ENCODE data around the gene FRMD4A.

The FRMD4A gene

DNA sequence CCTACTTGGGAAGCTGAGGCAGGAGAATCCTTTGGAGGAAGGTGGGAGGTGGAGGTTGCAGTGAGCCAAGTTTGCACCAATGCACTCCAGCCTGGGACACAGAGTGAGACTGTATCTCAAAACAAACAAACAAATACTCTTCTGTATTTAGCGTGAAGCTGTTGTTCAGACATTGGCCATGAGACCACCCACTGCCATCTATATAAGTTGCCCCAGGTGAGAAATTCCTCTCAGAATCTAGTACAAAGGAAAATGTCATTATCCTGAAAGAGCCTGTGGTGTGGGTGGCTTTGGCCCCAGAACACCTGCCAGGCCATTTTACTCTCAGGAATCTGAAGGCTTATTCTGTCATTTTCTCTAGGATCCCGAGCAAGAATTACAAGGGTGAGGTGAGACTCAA lies 4.0 kb upstream of the FRMD4A start:
- DNase-seq (ENCODE audit: low spot score): no peak
- Histone ChIP-seq H3K9me3 (replicated peaks in 1 of 2; ENCODE audit: control insufficient read depth in 2 of 2, insufficient read depth in 1 of 2, low read depth in 1 of 2, low read length in 2 of 2) (no peaks in the 10 kb centered on the region), H3K4me1 (ENCODE audit: control insufficient read depth in 2 of 2, insufficient read depth in 1 of 2, low read depth in 1 of 2, low read length in 2 of 2) (peaks cover 2 to 7% of the 10 kb centered on the region in 2 donors), H2AK5ac (ENCODE audit: low read depth, low read length) (no peak overlapping the region), H3K4me2 (ENCODE audit: insufficient read depth, low read length, poor library complexity, severe bottlenecking) (no peak overlapping the region), H3K27me3 (ENCODE audit: control insufficient read depth in 3 of 3, insufficient read depth in 3 of 3, low read depth in 1 of 3, low read length in 3 of 3) (peaks cover 0 to 38% (median 0%) of the 10 kb centered on the region in 3 experiments), H3K27ac (replicated peaks; ENCODE audit: low read length) (no peak overlapping the region), H2AFZ (ENCODE audit: low read length) (no peak overlapping the region), H3K79me1 (ENCODE audit: low read depth, low read length) (no peaks in the 10 kb centered on the region), H4K8ac (ENCODE audit: low read depth, low read length) (no peak overlapping the region), H3K4ac (ENCODE audit: low read length) (no peak overlapping the region), H4K91ac (ENCODE audit: low read depth, low read length, poor library complexity) (no peak overlapping the region), H3K9ac (ENCODE audit: low read depth, low read length, poor library complexity) (no peak overlapping the region), H2BK15ac (ENCODE audit: low read length) (no peak overlapping the region), H2BK12ac (ENCODE audit: low read length) (no peak overlapping the region), H3K23ac (ENCODE audit: low read depth, low read length, poor library complexity) (no peak overlapping the region), H3K36me3 (replicated peaks in 1 of 2; ENCODE audit: control insufficient read depth in 2 of 2, insufficient read depth in 2 of 2, low read length in 2 of 2) (no peaks in the 10 kb centered on the region), H2BK120ac (ENCODE audit: low read depth, low read length) (no peak overlapping the region), H2BK5ac (ENCODE audit: low read length) (no peak overlapping the region), H3K14ac (ENCODE audit: low read length) (peak overlapping the region; percentile 25), H3K4me3 (ENCODE audit: low read length in 2 of 2) (no peak overlapping the region), H3K18ac (ENCODE audit: low read length) (no peak overlapping the region)
- WGBS, 2 donors (ENCODE audit: extremely low coverage in 2 of 2, insufficient read length in 2 of 2, insufficient replicate concordance in 1 of 2): no CpG with 5 or more reads among the region's 2 CpGs

DNA sequence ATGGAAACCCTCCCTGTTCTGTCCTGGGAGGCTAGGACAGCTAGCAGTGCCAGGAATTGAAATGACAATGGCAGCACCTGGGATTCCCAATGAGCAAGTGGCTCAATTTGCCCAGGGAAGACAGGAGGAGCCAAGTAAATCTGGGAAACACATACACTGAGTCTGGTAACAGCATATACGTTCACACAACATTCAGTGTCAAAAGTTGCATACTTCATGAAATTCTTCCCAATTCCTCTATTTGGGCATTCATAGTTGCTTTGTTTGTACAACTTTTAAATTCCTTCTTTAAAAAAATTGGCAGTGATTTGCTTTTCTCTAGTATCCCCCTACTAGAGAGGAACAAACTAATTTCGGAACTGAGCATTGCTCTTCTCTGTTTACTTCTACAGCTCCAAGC lies 2.9 kb upstream of the FRMD4A start:
- no peak overlapping the region for H3K4ac ChIP-seq (ENCODE audit: low read length)
- no peak overlapping the region for H2AK5ac ChIP-seq (ENCODE audit: low read depth, low read length)
- peaks cover 2 to 9% of the 10 kb centered on the region in 2 donors for H3K4me1 ChIP-seq (ENCODE audit: control insufficient read depth in 2 of 2, insufficient read depth in 1 of 2, low read depth in 1 of 2, low read length in 2 of 2)
- no CpG with 5 or more reads among the region's 2 CpGs for WGBS, 2 donors (ENCODE audit: extremely low coverage in 2 of 2, insufficient read length in 2 of 2, insufficient replicate concordance in 1 of 2)
- no peak overlapping the region for H2AFZ ChIP-seq (ENCODE audit: low read length)
- peaks cover 0 to 38% (median 0%) of the 10 kb centered on the region in 3 experiments for H3K27me3 ChIP-seq (ENCODE audit: control insufficient read depth in 3 of 3, insufficient read depth in 3 of 3, low read depth in 1 of 3, low read length in 3 of 3)
- H2BK5ac ChIP-seq (ENCODE audit: low read length): no peak overlapping the region
- no peaks in the 10 kb centered on the region for H3K36me3 ChIP-seq (replicated peaks in 1 of 2; ENCODE audit: control insufficient read depth in 2 of 2, insufficient read depth in 2 of 2, low read length in 2 of 2)
- no peak overlapping the region for H3K27ac ChIP-seq (replicated peaks; ENCODE audit: low read length)
- no peak overlapping the region for H3K9ac ChIP-seq (ENCODE audit: low read depth, low read length, poor library complexity)
- DNase-seq (ENCODE audit: low spot score): no peak
- no peak overlapping the region for H3K18ac ChIP-seq (ENCODE audit: low read length)
- H3K14ac ChIP-seq (ENCODE audit: low read length): no peak overlapping the region
- H4K91ac ChIP-seq (ENCODE audit: low read depth, low read length, poor library complexity): no peak overlapping the region
- no peak overlapping the region for H3K23ac ChIP-seq (ENCODE audit: low read depth, low read length, poor library complexity)
- no peak overlapping the region for H3K4me3 ChIP-seq (ENCODE audit: low read length in 2 of 2)
- no peak overlapping the region for H2BK15ac ChIP-seq (ENCODE audit: low read length)
- H3K9me3 ChIP-seq (replicated peaks in 1 of 2; ENCODE audit: control insufficient read depth in 2 of 2, insufficient read depth in 1 of 2, low read depth in 1 of 2, low read length in 2 of 2): no peaks in the 10 kb centered on the region
- no peaks in the 10 kb centered on the region for H3K79me1 ChIP-seq (ENCODE audit: low read depth, low read length)
- no peak overlapping the region for H4K8ac ChIP-seq (ENCODE audit: low read depth, low read length)
- H2BK12ac ChIP-seq (ENCODE audit: low read length): no peak overlapping the region
- no peak overlapping the region for H2BK120ac ChIP-seq (ENCODE audit: low read depth, low read length)
- H3K4me2 ChIP-seq (ENCODE audit: insufficient read depth, low read length, poor library complexity, severe bottlenecking): no peak overlapping the region

DNA sequence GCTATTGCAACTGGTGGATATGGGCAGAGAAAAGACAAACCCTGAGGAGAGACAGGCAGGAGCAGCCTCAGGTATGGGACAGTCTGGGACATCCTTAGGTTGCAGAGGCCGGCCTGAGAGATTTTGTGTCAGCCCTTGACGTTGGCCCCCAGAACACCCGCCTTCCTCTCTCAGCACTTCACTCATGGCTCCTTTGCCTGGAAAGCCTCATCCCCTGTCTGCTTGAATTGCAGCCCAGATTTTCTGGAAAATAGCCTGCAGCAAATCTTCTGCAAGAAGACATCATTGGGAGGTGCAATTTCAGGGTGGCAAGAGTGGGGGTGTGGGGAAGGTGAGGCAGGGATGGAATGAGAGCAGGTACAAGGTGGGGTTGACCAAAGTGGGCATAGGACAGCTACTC lies 2.2 kb upstream of the FRMD4A start:
- Histone ChIP-seq H3K27ac (replicated peaks; ENCODE audit: low read length) (no peak overlapping the region), H2BK12ac (ENCODE audit: low read length) (no peak overlapping the region), H4K91ac (ENCODE audit: low read depth, low read length, poor library complexity) (no peak overlapping the region), H3K79me1 (ENCODE audit: low read depth, low read length) (no peaks in the 10 kb centered on the region), H2BK15ac (ENCODE audit: low read length) (no peak overlapping the region), H3K36me3 (replicated peaks in 1 of 2; ENCODE audit: control insufficient read depth in 2 of 2, insufficient read depth in 2 of 2, low read length in 2 of 2) (no peaks in the 10 kb centered on the region), H3K14ac (ENCODE audit: low read length) (no peak overlapping the region), H3K9me3 (replicated peaks in 1 of 2; ENCODE audit: control insufficient read depth in 2 of 2, insufficient read depth in 1 of 2, low read depth in 1 of 2, low read length in 2 of 2) (no peaks in the 10 kb centered on the region), H2BK120ac (ENCODE audit: low read depth, low read length) (no peak overlapping the region), H3K4me2 (ENCODE audit: insufficient read depth, low read length, poor library complexity, severe bottlenecking) (no peak overlapping the region), H3K4me3 (ENCODE audit: low read length in 2 of 2) (no peak overlapping the region), H3K9ac (ENCODE audit: low read depth, low read length, poor library complexity) (no peak overlapping the region), H4K8ac (ENCODE audit: low read depth, low read length) (no peak overlapping the region), H3K27me3 (ENCODE audit: control insufficient read depth in 3 of 3, insufficient read depth in 3 of 3, low read depth in 1 of 3, low read length in 3 of 3) (peaks cover 0 to 38% (median 0%) of the 10 kb centered on the region in 3 experiments), H3K4ac (ENCODE audit: low read length) (no peak overlapping the region), H3K18ac (ENCODE audit: low read length) (no peak overlapping the region), H2BK5ac (ENCODE audit: low read length) (no peak overlapping the region), H2AFZ (ENCODE audit: low read length) (no peak overlapping the region), H3K23ac (ENCODE audit: low read depth, low read length, poor library complexity) (no peak overlapping the region), H2AK5ac (ENCODE audit: low read depth, low read length) (no peak overlapping the region), H3K4me1 (ENCODE audit: control insufficient read depth in 2 of 2, insufficient read depth in 1 of 2, low read depth in 1 of 2, low read length in 2 of 2) (peaks cover 2 to 9% of the 10 kb centered on the region in 2 donors)
- DNase-seq (ENCODE audit: low spot score): no peak
- no CpG with 5 or more reads among the region's 3 CpGs for WGBS, 2 donors (ENCODE audit: extremely low coverage in 2 of 2, insufficient read length in 2 of 2, insufficient replicate concordance in 1 of 2)

DNA sequence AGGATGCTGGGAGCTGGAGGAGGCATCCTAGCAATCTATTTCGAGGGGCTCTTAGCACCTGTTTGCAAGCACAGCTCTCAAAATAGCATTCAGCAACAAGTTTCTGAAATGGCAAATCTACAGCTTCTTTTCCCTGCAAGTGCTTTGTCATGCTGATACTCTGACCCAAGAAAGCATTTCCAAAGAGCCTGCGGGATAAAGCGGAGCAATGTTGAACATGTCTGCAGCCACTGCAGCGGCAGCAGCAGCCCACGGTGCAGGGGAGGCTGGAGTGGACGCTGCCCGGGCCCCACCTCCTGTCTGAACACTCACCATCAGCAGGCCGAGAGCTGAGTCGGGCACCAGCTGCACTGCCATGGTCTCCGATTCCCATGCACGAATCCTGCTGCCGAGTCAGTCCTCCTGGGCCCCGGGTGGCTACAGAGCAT lies 964 bp downstream of the FRMD4A start:
- Histone ChIP-seq H3K4me1 (ENCODE audit: control insufficient read depth in 2 of 2, insufficient read depth in 1 of 2, low read depth in 1 of 2, low read length in 2 of 2) (peaks cover 2 to 9% of the 10 kb centered on the region in 2 donors), H2AK5ac (ENCODE audit: low read depth, low read length) (no peak overlapping the region), H2BK5ac (ENCODE audit: low read length) (no peak overlapping the region), H4K8ac (ENCODE audit: low read depth, low read length) (no peak overlapping the region), H3K79me1 (ENCODE audit: low read depth, low read length) (no peaks in the 10 kb centered on the region), H2BK12ac (ENCODE audit: low read length) (no peak overlapping the region), H2BK120ac (ENCODE audit: low read depth, low read length) (no peak overlapping the region), H3K27me3 (ENCODE audit: control insufficient read depth in 3 of 3, insufficient read depth in 3 of 3, low read depth in 1 of 3, low read length in 3 of 3) (peaks cover 0 to 30% (median 0%) of the 10 kb centered on the region in 3 experiments), H3K4ac (ENCODE audit: low read length) (no peak overlapping the region), H3K9ac (ENCODE audit: low read depth, low read length, poor library complexity) (peak overlapping the region; percentile 73), H3K14ac (ENCODE audit: low read length) (no peak overlapping the region), H3K36me3 (replicated peaks in 1 of 2; ENCODE audit: control insufficient read depth in 2 of 2, insufficient read depth in 2 of 2, low read length in 2 of 2) (no peaks in the 10 kb centered on the region), H3K4me2 (ENCODE audit: insufficient read depth, low read length, poor library complexity, severe bottlenecking) (peak overlapping the region; percentile 27), H3K23ac (ENCODE audit: low read depth, low read length, poor library complexity) (no peak overlapping the region), H2BK15ac (ENCODE audit: low read length) (no peak overlapping the region), H3K27ac (replicated peaks; ENCODE audit: low read length) (no peak overlapping the region), H2AFZ (ENCODE audit: low read length) (peak overlapping the region; percentile 85), H3K9me3 (replicated peaks in 1 of 2; ENCODE audit: control insufficient read depth in 2 of 2, insufficient read depth in 1 of 2, low read depth in 1 of 2, low read length in 2 of 2) (no peaks in the 10 kb centered on the region), H3K4me3 (ENCODE audit: low read length in 2 of 2) (no peak overlapping the region), H3K18ac (ENCODE audit: low read length) (peak overlapping the region; percentile 57), H4K91ac (ENCODE audit: low read depth, low read length, poor library complexity) (no peak overlapping the region)
- no CpG with 5 or more reads among the region's 13 CpGs for WGBS, 2 donors (ENCODE audit: extremely low coverage in 2 of 2, insufficient read length in 2 of 2, insufficient replicate concordance in 1 of 2)
- no peak for DNase-seq (ENCODE audit: low spot score)

Measured in neuronal stem cell (in vitro differentiated cells).